IPS-18c (cell line): ENCODE data around the gene SCARB1.

ENCODE experiments used
- H3K4me3 ChIP-seq: 2 replicates; pipeline ENCODE4 v1.7.0; 2013; ENCODE audit warnings: low read depth, mild to moderate bottlenecking, low read length, moderate library complexity; ENCODE audit not compliant: insufficient read depth
- H3K9me3 ChIP-seq: one replicate; pipeline ENCODE4 v1.6.1; 2013; ENCODE audit warnings: mild to moderate bottlenecking, low read length, moderate library complexity; ENCODE audit not compliant: control insufficient read depth, insufficient read depth

Gene SCARB1

DNA sequence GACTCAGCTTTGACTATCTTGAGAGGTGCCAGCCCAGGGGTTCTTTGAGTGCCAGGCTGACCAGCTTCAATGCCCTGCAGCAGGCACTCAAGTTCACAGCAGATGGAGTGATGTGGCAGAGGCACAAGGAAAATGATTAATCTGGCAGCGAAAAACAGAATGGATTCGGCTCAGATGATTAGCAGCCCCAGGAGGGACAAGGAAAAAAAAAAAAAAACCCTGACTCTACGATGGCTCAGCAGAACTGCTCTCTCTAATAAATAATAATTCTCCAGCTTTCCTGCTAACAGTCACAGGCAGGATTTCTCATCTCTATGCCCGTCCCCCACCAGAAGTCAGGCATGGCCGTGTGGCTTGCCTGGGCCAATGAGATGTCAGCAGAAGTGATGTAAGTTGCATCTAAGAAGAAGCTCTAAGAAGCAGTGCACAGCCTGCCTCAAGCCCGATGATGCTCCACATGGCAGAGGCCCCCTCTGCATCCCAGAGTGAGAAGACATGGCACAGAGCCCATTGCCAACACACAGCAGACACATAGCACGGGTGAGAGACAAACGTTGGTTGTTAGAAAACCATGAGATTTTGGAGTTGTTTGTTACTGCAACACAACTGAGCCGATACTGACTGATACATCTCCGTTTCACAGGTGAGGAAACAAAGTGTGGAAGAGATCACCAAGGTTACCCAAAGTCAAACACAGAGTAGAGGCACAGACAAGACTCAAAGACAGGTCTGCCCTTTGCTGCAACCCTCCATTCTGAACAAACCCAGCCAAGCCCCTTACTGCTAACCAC lies 111.0 kb downstream of the SCARB1 start:
- no peaks in the 10 kb centered on the region for H3K9me3 ChIP-seq

DNA sequence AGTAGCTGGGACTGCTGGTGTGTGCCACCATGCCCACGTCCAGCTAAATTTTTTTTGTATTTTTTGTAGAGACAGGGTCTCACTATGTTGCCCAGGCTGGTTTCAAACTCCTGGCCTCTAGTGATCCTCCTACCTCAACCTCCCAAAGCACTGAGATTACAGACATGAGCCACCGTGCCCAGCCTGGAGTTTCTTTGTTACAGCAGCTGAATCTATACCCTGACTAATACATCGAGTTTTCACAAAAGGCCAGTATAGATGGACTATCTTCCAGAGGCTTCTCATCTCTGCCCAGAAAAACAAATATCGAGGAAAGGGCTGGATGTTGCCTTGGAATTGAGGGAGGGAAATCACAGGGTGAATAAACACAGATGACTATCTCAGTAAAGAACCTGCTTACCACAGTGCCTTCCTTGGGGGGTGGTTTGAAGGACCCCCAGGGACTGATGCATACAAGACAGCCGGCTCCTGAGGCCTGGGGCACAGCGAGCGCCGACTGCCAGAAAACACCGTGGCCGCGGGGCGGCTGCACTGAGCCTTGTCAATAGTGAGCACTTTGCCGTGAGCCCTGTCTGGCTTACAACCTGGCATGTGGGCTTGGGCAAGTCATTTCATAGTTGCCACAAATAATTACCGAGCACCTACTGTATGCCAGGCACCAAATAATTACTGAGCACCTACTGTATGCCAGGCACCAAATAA lies 111.9 kb downstream of the SCARB1 start:
- Histone ChIP-seq H3K9me3 (peaks cover 2% of the 10 kb centered on the region), H3K4me3 (no peak overlapping the region)

More for the DNA sequence above, 111.0 kb downstream of the SCARB1 start:
- H3K4me3 ChIP-seq: no peak overlapping the region

DNA sequence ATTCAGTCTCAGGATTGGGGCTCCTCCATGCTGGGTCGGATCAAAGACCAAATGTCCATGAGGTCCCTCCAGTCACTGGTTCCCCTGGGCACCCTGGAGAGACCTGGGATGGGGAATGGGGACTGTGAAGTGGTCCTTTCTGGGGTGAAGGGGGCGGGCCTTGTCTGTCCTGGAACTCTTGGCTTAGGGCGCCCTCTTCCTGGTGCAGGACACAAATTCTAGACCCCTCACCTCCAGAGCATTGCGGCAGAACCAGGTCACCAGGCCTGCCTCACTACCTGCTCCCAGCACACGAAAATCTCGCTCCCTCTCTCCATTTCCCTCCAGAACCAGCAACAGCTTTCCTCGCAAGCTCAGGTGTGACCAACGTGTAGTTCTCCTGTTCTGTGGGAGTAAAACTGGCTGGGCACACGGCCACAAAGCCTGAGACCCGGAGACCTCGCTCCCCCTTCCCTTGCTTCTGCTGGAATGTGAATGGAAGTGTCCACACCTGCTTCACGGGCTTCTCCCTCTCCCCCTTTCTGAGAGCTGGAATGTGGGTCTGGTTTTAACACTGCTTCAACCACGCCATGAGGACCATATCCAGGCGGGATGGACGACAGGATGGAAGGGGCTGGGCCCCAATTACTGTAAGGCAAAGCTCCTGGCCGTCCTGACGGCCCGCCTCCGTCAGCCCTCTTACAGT lies 112.7 kb downstream of the SCARB1 start:
- Histone ChIP-seq H3K4me3 (no peak overlapping the region), H3K9me3 (peaks cover 2% of the 10 kb centered on the region)

DNA sequence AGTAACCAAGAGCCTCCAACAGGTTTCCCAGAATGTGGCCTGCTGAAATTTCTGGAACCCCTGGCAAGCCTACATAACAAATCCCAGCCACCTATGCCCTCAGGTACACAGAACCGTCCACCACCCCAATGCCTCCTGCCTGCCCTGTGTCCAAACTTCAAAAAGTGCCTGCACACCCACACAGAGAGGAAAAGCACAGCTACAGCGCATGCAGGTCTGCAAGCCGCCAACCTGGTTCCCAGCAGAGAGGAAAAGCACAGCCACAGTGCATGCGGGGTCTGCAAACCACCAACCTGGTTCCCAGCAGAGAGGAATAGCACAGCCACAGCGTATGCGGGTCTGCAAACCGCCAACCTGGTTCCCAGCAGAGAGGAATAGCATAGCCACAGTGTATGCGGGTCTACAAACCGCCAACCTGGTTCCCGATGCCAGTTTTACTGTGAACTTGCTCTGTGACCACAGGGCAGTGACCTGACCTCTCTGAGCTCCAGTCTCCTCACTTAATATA lies 113.5 kb downstream of the SCARB1 start:
- Histone ChIP-seq H3K4me3 (no peak overlapping the region), H3K9me3 (peaks cover 2% of the 10 kb centered on the region)

DNA sequence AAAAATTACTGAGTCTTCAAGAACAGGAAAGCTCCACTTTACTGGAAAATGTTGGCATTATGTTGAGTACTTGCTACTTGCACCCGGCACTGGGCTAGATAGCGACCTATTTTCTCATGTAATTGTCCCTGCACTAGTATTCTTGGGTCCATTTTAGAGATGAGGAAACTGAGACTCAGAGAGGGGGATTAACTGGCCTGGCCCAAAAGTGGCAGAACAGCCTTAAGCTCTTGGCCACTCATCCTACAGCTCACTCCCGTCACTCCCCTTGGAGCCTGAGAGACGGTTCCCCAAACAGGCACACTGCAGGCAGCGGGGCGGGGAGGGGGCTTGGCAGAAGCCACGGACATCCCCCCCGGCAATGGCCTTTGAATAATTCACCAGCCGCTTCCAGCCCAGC lies 113.9 kb downstream of the SCARB1 start:
- no peak overlapping the region for H3K4me3 ChIP-seq
- H3K9me3 ChIP-seq: peaks cover 2% of the 10 kb centered on the region

DNA sequence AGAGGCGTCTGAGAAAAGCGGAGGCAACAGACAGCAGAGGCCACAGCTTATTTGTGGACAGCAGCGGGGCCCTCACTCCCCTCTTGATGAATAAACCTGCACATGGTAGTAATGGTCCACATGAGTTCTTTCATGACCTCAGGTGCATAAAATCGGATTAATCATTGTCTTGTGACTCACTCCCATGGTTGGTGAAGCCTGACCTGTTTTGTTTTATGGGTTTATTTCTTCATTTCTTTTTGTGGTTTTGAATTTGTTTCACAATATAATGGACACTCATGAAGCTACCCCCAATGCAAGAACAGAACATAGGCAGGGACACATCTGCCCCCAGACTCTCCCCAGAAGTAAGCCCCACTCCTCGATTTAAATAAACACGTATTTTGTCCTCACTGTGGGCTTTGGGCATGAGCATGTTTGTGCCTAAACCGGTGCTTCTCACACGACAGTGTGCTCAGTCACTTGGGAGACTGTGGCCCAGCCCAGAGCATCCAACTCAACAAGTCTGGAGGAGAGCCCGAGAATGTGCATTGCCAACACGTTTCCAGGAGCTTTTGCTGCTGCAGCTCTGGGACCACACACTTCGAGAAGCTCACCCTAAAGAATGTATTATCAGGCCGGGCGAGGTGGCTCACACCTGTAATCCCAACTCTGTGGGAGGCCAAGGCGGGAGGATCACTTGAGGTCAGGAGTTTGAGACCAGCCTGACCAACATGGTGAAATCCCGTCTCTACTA lies 116.1 kb downstream of the SCARB1 start:
- H3K9me3 ChIP-seq: peaks cover 2% of the 10 kb centered on the region
- no peak overlapping the region for H3K4me3 ChIP-seq

DNA sequence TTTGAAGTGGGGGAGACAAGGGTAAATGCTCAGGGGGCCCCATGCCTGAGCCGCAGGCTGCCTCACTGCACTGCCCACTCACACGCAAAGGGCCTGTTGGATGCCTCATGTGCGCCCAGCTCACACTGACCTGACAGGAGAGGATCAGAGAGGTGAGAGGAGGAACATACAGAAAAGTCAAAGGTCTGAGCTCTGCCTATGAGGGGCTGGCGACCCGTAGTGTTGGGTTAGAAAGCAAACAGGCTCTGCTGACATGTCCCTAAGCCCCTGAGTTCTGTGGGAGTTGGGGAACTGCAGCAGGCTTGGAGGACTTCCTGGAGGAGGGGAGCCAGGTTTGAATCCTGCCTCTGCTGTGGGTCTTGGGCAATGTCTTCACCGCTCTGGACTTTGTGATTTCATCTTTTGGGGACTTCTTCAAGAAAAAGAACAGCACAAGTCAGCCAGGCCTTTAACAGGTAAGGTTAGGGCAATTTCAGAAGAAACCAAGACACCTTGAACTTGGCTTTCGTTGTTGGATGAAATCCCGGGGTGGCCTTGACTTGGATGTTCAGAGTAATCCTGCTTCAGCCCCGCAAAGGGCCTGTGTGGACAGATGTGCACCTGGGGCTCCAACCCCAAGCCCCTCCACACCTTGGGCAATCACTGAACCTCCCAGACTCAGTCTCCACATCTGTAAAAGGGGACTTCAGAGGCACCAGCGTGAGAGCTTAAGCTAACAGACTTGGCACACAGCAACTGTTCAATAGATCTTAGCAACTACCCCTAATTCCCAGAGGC lies 116.8 kb downstream of the SCARB1 start:
- Histone ChIP-seq H3K4me3 (no peak overlapping the region), H3K9me3 (peaks cover 2% of the 10 kb centered on the region)

DNA sequence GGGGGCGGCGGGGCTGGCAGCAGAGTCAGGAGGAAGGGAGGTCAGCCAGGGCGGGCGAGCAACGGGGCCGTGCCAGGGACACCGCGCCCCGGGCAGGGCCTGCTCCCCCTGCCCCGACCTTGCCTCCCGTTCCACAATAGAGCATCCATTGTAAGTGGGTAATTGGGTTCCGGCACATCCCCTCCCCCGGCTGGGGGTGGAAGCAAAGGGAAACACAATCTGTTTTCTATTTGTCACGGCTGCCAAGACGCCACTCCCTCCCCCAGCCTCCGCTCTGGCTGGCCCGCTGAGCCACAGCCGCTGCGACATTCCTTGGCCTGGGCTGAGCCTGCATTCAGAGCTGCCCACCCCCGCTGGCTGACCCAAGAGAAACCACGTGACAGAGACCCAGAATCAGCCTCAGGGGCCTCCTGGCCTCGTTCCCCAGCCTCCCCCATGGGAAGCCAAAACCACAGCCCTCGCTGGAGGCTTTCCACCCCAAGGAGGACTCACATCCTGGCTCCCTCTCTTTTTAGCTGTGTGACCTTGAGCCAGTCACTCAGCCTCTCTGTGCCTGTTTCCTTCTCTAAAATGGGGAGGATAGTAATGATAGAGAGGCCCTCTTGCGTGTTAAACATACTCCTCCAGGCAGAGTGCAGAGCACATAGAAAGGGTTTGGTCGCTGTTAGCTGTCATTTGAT lies 117.6 kb downstream of the SCARB1 start:
- H3K4me3 ChIP-seq: no peak overlapping the region
- peaks cover 2% of the 10 kb centered on the region for H3K9me3 ChIP-seq

DNA sequence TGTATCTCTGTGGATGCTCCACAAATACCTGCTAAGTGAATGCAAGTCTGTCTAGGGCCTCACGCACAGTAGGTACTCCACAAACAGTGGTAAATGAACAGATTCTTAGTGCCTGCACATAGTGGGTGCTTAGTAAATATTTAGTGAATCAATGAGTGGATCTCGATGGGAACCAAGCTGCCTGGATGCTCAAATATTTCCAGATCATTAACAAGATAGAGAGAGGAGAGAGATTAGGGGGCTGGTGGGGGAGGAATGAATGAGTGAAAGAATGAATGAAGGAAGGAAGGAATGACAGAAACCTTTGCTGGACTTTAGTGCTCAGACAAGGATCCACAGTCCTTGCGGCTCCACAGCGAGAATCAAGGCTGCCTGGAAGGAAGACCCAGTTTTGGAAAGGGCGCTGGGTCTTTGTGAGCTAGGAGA lies 118.2 kb downstream of the SCARB1 start:
- Histone ChIP-seq H3K9me3 (peaks cover 2% of the 10 kb centered on the region), H3K4me3 (no peak overlapping the region)

DNA sequence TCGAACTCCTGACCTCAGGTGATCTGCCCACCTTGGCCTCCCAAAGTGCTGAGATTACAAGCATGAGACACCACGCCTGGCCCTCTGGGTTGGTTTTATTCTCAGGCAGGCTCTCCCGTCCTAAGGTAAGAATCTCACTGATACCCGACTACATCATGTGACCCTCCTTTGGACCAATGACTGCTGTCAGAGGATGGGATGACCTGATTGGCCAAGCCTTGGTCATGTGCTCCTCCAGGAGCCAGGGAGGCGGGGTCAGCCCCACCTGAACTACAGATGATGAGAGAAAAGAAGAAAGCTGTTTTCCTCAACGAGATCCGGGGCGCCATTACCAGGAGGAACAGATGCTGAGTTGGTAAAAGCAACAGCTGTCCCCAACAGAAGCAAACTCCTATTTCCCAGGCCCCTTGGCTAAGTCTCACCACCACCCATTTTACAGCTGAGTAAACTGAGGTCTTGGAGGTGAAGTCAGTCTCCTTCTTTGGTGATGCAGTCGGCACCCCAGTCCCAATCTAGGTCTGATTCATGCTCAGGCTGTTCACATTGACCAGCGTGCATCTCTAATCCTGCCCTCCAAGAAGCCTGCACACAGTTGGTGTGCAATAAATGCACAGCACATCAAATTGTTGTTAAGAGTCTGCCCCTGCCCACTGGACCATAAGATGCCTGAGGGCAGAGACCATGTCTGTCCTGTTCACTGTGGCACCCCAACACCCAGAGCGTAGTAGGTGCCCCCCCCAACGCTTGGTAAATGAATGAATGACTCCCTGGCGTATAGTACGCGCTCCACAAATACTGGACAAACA lies 118.8 kb downstream of the SCARB1 start:
- H3K4me3 ChIP-seq: no peak overlapping the region

DNA sequence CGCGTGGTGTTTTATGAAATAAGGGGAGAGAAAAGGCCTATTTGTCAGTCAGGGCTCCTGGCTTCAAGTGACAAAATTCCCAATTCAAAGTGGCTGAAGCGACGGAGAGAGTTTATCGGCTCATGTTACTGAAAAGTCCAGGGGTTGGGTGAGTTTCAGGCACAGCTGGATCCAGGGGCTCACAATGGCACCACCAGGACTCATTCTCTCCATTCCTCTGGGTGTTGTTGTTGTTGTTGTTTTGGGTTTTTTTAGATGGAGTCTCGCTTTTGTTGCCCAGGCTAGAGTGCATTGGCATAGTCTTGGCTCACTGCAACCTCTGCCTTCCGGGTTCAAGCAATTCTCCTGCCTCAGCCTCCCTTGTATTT lies 119.4 kb downstream of the SCARB1 start:
- Histone ChIP-seq H3K4me3 (no peak overlapping the region), H3K9me3 (peaks cover 2% of the 10 kb centered on the region)

More for the DNA sequence above, 118.8 kb downstream of the SCARB1 start:
- peaks cover 2% of the 10 kb centered on the region for H3K9me3 ChIP-seq

DNA sequence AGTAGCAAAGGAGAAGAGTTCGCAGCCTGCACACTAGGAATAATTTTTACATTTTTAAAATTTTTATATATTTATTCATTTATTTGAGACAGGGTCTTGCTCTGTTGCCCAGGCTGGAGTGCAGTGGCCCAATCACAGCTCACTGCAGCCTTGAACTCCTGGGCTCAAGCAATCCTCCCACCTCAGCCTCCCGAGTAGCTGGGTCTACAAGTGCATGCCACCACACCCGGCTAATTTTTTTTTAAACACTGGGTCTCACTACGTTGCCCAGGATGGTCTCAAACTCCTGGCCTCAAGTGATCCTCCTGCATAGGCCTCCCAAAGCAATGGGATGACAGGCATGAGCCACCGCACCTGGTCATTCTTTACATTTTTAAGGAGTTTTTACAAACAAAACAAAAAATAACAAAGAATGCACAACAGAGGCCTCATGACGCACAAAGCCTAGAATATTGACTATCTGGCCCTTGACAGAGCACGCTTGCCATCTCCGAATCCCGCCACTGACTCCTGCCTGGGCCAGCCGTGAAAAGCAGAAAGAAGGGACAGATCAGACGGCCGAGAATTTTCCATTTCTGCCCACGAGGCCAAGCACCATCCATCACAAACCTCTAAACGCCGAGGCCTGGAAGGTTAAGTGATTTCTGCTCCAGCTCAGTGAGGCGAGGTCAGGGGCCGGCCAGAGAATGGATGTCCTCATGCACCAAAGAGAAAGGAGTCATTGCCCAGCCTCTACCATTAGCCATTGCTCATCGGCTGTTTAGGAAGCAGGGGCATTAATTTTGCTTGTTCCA lies 120.0 kb downstream of the SCARB1 start:
- no peak overlapping the region for H3K4me3 ChIP-seq
- H3K9me3 ChIP-seq: peaks cover 2% of the 10 kb centered on the region

DNA sequence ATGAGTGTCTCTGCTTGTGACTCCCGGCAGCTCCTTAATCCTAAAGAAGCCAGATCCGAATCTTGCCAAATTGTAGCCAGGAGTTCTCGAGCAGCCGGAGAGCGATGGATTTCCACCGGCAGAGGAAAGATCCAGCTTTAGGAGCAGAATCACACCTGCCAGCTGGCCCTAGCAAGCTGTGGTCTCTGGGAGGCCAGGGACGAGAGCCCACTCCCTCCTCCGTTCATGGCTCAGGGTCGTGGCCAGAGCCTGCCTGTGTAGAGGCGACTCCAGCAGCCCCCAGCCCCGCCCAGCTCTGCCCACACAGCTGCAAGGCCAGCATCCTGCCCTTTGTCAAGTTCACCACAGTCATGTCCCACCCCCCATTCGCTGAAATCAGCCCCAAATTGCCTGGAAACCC lies 121.0 kb downstream of the SCARB1 start:
- no peak overlapping the region for H3K4me3 ChIP-seq
- peaks cover 2% of the 10 kb centered on the region for H3K9me3 ChIP-seq

DNA sequence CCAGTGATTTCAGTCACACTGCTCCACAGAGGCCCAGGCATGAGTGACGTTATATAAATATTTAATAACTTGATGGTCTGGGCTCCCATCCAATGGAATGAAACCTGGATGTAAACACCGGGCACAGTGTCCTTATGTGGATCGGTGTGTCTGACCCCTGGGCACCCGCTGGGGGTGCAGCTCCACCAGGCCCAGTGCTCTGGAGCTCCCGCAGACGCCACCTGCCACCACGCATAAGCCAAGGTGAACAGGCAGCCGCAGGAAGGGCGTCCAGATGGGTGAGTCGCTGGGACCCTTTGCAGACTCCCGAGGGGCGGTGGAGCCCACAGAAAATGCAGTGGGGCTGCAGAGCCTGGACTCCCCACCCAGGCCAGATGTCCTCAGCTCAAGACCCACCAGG lies 121.6 kb downstream of the SCARB1 start:
- H3K9me3 ChIP-seq: no peaks in the 10 kb centered on the region
- no peak overlapping the region for H3K4me3 ChIP-seq

DNA sequence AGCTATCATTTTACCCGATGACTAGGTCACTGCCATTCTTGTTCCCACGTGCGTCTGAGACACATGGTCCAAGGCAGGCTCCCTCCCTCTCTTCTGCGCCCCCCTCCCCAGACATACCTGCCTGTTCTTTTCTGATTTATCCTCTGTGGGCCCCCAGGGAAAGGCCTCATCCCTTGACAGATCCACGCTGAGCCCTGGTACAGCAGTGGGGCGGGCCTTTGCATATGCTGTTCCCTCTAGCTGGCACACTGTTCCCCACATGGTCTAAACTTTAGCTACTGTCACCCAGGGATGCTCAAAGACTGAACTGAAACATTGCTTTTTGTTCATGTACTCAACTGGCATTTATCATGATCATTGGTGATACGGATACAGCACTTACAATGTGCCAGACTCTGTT lies 122.5 kb downstream of the SCARB1 start:
- H3K4me3 ChIP-seq: no peak overlapping the region
- no peaks in the 10 kb centered on the region for H3K9me3 ChIP-seq
